ENCODE results near the gene BPIFB3.

The BPIFB3 gene, protein sequence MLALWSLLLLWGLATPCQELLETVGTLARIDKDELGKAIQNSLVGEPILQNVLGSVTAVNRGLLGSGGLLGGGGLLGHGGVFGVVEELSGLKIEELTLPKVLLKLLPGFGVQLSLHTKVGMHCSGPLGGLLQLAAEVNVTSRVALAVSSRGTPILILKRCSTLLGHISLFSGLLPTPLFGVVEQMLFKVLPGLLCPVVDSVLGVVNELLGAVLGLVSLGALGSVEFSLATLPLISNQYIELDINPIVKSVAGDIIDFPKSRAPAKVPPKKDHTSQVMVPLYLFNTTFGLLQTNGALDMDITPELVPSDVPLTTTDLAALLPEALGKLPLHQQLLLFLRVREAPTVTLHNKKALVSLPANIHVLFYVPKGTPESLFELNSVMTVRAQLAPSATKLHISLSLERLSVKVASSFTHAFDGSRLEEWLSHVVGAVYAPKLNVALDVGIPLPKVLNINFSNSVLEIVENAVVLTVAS

DNA sequence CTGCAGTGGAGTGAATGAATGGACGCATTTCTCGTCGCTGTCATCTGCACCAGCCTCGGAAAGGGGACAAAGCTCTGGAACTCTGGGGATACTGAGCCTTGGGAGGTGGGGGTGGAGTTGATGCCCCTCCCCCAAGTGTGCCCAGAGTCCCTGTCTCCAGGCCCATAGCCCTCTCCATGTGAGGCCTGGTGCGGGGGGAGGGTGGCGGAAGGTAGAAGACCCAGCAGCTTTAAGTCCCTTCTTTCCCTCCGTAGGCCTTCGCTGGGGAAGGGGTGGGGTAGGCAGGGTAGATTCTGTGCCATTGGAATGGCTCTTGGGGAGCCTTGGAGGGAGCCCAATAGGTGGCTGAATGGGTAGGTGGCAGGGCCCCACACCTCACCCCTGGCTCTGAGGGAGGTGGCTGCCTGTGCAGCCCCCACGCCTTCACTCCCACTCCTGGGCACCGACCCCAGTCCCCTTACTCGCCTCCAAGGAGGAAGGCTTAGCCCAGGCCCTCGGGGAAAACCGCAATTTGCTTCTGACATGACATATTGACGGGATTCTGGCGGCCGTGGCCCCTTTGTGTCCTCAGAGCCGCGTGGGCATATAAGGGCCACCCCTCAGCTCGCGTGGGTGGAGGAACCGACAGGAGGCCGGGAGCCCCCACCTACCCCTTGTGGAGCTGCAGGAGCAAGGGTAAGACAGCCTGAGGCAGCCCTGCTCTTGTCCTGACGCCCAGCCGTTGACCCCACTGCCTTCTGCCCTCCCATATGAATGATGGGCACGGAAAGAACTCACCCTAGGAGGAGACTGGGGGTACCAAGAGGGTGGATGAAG is at the start of gene BPIFB3:
BPIFB3 (plus strand) TSS at position 613 of the 816 bp plus-strand sequence. CDS start 1,533 bp downstream, outside the sequence.
- DNase-seq = no peak

DNA sequence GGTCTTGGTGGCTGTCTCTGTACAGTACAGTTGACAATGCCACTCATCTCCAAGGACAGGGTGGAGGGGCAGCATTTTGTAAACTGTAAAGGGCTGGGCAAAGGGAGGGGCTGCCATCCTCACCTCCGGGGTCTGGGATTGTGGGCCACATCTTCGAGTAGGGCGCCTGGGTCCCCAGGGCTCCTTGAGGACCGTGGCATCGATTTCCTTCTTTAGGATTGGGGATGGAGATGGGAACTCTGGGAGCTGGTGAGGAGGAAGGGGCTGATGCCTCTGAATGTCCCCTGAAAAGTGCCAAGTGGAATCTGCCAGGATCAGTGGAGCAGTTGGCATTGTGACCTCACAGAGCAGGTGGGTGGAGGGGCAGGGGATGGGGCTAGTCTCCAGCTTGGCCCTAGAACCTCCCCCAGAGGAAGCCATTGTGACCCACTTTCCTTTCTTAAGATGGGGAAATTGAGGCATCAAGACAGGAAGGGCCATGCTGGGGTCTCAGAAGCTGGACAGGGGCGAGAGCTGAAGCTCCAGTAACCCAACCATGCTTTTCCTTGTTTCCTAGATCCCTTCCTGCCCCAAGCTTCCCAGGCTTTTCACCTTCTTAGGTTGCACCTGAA is 49.5 kb upstream of the BPIFB3 start, which contains the start of gene SUN5:
SUN5 (minus strand) TSS at position 293 of the 611 bp plus-strand sequence; CDS start at position 200, 93 bp downstream.
- no peak for DNase-seq

DNA sequence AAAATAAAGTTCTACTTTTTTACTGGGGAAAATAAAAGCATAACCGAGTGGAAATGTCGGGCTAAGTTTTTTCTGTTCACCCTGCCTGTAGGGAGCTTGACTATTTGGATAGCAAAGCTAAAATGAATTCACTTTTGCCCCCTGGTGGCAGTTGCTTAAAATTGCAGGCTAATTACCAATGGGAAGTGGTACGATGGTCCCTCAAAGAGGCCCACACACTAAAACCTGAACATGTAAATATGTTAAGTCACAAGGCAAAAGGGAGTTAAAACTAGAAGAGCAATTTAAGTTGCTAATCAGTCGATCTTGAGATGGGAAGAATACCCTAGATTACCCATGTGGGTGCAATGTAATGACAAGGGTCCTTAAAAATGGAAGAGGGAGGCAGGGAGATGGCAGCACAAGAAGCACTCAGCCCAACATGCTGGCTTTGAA is 48.6 kb upstream of the BPIFB3 start:
- DNase-seq = peak; percentile 9

DNA sequence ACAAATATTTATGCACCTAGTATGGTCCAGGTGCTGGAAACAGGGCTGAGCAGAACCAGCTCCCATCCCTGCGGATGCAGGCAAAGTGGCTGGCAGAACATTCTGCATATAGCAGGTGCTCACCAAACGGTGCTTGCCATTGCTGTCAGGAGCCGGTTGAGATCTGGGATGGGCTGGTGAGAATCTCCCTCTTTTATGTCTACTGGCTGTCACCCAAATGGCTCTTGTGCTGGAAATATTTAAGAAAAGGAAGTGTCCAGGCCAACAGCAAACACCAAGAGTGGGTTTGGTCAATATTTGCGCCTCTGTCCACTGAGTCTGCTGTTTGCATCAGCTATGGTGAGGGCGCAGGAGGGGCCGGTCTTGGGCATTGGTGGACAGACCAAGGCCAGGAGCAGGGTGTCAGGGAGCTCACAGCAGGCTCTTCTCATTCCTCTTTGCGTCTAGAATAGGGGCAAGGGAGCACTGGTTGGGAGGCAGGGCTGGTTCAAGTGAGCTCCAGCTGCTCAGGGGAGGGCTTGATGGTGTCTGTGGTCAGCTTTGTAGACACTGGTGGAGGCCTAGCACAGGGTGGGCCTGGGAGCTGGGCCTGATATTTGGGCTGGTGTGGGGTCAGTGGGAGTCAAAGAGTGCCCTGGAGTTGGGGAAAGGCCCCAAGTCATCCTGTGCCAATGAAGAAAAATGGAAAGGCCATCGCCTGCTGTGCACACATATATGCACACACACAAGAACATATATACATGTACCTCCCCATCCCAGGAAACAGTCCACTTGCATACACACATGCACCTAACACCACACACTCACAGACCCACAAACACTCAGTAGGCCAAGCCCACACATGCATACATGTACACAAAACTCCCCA is 47.6 kb upstream of the BPIFB3 start:
- DNase-seq = no peak

DNA sequence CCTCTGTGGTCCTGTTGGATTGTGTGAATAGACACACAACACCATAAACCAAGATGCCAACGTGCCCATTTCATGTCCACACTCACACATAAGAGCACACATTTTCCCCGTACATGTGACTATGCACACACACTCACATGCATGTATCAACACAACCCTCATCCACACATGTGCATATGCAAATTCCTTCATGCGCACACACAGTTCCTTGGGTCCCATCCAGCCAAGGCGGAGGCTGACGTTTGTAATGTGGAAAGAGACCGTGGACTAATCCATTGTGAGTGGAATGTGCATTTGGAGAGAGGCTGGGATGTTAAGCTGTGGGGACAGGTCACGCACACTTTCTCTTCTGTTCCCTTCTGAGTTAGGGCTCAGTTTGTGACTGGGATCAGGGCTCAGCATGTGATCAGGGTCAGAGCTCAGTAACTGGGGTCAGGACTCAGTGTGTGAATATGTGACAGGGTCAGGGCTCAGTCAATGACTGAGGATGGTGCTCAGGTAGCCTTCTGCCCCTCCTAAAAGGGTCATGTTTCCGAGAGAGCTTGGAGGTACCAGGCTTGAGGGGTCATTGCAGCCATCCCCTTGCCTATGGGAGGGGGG is 46.8 kb upstream of the BPIFB3 start:
- no peak for DNase-seq

DNA sequence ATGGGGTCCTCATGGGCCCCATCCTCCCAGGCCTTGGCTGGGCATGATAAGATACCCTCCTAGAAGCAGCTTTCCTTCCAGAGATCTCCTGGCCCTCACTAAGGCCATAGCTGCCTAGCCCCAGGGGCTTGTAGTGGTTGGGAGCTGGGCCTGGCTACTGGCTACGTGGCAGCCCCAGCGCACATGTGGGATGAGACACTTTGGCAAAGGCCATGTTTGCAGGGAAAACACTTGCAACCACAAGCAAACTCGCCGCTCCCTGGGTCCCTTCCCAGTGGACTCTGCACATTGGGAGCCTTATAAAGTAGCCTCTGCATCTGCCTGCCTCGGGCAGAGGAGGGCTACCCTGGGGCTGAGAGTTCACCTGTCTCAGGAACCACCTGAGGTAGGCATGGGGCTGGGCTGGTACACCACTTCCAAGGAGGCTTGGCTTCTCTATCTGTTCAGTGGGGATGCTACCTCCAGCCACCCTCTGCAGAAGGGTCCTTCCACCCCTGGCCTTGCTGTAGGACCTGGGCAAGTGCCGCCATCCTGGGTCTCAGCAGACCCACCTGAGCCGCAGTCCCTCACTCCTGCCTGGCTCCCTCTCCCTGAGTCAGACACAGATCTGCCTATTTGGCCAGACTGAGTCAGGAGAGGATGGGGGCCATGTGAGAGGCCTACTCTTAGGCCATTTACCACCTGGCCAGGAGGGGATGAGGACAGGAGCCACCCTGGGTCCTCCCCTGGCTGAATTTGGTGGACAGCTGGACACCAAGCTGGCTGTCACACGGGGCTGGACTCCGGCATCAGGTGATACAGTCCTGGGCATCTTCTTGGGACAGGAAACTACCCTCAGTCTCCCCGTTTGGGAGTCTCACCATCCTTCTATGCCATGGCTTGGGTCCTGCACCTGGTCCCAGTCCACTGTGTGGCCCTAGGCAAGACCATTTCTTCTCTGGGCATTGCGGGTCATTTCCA is 46.0 kb upstream of the BPIFB3 start, which contains the start of gene BPIFB2:
BPIFB2 (plus strand) TSS at position 329 of the 960 bp plus-strand sequence. CDS start 871 bp downstream, outside the sequence.
- no peak for DNase-seq

DNA sequence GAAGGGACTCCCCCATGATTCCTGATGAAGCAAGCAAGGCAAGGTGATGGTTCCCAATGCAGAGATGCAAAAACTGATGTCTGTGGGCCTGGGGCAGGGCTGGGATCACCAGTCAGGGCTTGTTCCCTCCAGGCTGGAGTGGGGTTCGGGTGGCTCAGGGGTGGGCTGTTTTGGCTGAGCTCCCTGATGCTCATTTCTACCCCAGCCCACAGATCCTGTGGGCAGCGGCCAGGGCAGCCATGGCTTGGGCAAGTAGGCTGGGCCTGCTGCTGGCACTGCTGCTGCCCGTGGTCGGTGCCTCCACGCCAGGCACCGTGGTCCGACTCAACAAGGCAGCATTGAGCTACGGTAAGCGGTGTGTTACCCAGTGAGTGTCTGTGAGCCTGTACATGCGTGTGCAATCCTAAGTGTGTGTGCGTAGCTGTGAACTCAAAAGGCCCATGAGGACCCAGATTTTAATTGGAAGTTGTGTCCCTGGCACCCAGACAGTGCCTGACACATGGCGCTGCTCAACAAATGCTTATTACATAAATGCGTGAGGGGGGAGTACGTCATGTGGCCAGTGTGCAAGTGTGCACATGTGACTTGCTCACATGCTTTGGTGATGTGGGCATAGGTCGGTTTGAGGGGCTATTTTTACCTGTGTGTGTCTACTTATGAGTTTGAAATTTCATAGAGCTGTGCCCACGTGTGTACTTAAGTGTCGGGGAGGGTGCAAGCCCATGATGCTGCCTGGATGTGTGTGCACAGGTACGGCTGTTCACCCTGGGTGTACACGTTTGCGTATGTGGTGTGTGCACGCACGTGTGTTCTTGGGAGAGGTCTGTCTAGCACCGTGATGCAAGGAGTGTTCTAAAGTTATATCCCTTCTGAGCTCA is 45.1 kb upstream of the BPIFB3 start:
- DNase-seq = no peak

DNA sequence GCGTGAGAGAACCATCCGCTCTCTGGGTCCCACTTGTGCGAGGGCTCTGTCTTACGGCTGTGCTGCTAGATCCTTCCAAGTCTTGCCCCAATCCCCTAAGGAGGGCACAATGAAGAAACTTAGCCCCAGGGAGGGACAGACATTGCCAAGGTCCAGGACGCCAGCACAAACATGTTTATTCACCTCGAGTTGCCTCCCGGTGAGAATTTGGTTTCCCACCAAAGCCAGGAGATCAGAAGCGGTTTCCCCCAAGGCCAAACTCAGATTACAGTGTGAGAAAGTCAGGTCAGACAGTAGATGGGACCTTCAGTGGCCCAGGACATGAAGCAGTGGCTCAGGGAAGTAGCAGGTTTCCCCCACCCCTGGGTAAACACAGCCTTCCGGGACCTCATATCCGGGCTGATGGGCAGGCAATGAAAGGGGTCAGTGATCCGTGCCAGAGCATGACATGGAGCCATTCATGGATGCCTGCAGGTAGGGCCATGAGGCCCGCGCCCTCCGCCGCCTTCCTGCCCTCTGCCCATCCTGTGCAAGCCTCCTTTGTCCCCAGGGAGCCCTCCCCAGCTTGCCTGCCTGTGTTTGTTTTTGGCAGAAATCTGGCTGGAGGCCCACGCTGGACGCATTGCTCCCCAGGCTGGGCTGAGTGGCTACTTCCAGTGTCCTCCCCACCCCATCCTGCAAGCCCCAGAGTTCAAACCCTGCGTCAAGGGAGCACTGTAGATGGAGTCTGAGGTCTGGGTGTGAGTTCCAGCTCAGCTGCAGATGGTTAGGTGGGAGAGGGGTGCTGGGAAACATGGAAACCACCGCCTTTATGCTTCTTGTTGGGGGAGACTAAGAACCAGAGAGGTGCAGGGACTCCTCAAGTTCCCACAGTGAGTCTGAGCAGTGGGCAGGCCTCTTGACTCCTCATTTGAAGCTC is 44.2 kb upstream of the BPIFB3 start:
- DNase-seq = no peak

DNA sequence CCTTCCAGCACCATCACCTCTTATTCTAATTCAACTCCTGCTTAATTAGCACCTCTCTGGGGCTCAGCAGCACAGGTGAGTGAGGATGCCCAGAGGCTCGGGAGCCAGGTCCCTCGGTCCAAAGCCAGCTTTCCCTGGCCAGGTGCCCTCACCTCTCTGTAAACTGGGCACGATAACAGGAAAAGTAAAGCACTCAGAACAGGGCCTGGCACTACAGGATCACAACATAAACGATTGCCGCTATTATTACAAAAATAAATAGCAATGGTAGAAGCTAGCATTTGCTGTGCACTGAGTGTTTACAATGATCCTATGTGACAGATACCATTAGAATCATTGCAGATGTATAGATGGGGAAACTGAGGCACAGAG is 43.6 kb upstream of the BPIFB3 start:
- no peak for DNase-seq

DNA sequence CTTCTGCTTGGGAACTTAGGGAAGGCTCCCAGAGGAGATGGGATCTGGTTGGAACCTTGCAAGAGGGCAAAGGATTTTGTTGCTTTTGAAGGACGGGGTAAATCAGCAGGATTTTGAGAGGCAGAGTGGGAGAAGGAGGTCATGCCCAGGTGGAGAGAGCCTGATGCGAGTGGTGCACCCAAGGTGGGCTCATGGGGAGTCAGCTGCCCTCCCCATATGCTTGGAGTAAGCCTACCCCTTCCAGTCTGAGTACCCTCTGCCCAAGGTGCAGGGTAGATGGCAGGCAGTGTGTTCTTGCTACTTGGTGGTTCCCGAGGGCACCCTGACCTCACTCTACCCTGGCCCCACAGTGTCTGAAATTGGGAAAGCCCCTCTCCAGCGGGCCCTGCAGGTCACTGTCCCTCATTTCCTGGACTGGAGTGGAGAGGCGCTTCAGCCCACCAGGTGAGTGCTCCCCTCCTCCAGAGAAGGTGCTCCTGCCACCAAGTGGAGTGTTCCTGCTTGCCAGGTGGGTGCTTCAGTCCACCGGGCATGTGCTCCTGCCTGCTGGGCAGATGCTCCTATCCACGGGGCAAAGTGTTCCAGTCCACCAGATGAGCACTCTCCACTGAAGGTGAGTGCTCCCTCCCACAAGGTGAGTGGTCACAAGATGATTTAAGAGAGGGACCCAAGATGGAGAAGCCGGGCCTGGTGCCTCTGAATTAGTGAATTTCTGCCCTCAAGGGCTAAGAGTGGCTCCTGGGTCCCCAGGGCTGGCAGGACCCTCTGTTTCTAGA is 42.8 kb upstream of the BPIFB3 start:
- DNase-seq = no peak

DNA sequence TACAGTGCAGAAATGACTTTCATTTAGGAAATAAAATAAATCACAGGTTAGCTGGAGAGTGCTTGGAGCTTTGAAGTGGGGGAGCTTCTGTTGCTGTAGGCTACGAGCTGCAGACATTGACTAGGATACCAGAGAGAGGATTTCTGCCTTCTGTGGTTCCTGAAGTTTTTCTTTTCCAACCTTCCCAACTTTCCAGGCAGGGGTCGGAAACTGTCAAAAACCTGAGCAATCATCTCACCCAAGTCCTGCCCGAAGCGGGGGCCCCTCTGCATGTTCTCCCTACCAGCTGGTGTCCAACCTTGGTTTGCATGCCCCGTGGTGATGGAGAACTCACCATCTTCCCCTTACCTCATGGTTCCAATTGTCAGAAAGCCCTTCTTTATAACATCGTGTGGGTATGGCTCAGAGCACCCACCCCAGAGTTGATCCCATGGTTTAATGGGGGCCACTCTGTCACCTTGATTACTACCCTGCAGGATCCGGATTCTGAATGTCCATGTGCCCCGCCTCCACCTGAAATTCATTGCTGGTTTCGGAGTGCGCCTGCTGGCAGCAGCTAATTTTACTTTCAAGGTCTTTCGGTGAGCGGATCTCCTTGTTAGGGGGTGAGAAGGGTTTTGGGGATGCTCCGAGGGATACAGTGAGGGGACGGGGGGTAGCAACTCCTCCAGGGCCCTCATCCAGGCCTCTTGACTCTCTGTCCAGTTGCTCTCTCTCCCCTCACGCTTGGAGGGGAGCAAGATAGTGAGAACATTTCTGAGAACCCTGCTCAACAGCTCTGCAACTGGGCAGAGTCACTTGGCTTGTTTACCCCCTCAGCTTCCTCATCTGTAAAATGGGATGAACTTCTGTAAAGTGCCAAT is 41.1 kb upstream of the BPIFB3 start:
- DNase-seq = no peak

DNA sequence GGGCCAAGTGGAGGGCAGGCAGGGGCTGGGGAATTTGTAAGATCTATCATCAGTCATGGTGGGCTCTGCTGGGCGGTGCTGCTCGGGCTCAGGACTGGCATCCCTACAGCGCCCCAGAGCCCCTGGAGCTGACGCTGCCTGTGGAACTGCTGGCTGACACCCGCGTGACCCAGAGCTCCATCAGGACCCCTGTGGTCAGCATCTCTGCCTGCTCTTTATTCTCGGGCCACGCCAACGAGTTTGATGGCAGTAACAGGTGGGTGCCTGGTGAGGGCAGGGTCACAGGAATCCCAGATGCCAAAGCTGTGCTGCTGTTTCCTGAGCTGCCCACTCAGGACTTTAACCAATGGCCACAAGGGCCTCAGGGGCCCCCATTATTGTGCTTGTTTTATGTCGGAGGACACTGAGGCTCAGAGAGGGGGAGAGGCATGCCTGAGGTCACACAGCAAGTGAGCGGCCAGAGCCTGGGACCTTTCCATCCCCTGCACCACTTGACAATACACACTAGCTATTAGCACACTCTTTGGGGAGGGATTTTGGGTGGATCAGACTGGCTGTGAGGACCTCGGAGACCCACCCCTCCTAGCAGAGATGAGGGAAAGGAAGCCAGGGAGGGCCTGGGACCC is 39.9 kb upstream of the BPIFB3 start:
- DNase-seq = no peak

DNA sequence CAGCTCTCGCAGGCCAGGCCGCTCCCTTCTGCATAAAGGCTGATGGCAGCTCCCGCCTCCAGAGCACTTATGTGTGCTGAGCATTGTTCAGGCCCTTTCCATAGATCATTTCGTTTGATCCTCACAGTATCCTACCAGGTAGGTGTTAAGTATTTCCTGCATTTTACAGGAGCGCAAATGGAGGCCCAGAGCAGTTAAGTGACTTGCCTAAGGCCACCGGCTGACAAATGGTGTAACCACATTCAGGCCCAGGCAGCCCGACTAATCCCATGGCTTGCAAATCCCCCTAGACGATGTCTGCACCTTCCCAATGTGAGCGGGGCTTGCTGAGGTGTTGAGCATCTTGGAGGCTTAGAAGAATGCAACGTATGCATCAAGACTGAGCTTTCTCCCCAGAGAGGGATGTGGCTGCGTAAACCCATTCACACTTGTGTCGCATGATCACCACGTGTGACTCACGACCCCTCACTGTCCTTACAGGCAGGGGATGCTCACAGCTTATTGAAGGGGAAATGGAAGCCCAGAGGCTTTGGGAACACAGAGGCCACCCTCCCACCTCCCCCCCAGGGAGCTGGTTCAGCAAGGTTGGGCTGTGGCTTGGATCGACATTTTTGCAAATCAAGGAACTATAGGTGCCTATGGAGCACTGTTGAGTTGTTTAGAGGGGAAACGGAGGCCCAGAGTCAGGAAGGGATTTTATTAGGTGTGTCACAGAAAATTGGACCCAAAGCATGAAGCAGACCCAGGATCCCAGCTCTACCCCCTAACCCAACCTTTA is 39.2 kb upstream of the BPIFB3 start:
- DNase-seq = no peak

DNA sequence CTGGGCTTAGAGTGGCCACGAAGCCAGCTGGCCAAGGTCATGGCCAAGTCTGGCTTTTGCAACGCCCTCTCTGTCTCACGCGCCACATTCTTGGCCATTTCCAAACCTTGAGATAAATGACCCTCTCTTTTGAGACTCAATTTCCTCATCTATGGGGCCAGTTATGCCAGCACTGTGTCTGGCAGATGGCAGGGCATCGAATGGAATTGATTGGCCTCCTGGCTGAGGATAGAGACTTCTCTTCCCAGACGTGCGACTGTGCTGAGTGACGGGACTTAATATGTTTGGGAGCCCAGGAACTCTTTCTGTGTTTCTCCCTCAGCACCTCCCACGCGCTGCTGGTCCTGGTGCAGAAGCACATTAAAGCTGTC is 38.6 kb upstream of the BPIFB3 start:
- DNase-seq = no peak
